SK-N-SH (cell line): ENCODE measurements around the gene PROSER3. TPM values are rescaled to one million over a fixed set of nuclear protein-coding genes. Genes with fewer than 3 reads are reported as not detected.
A peak's percentile ranks its signal among the peaks of the same experiment; 100 is the strongest.

Experiments used
- ELF1 ChIP-seq: IDR thresholded peaks from 2 replicates; pipeline ENCODE4 v1.4.0; 2012
- EP300 ChIP-seq, 2 experiments: IDR thresholded peaks; 2 replicates each; pipeline versions ENCODE4 v1.4.0 to v1.6.1; 2012; ENCODE audit warnings: borderline replicate concordance in 1 of 2, low read depth in 1 of 2, low read length in 1 of 2
- EZH2phosphoT487 ChIP-seq: fragments of 200-600 bp; sonication (generic); IDR thresholded peaks from 2 replicates; pipeline ENCODE4 v1.6.1; 2017; ENCODE audit warnings: low read depth, mixed run types, mild to moderate bottlenecking, antibody characterized with exemption, moderate library complexity, borderline replicate concordance
- FOSL2 ChIP-seq: IDR thresholded peaks from 2 replicates; pipeline ENCODE4 v1.4.0; 2012; ENCODE audit warnings: low read depth, mild to moderate bottlenecking, moderate library complexity, borderline replicate concordance
- GABPA ChIP-seq: IDR thresholded peaks from 2 replicates; pipeline ENCODE4 v1.4.0; 2012; ENCODE audit warnings: low read depth, mild to moderate bottlenecking
- GATA2 ChIP-seq: sonication (generic); formaldehyde crosslinking; IDR thresholded peaks from 2 replicates; pipeline ENCODE4 v1.5.0; 2020; ENCODE audit warnings: mild to moderate bottlenecking, missing genetic modification reagents
- JUND ChIP-seq: IDR thresholded peaks from 2 replicates; pipeline ENCODE4 v1.4.0; 2012
- MEF2A ChIP-seq: IDR thresholded peaks from 2 replicates; pipeline ENCODE4 v1.4.0; 2012; ENCODE audit warnings: low read depth, borderline replicate concordance
- MXI1 ChIP-seq: IDR thresholded peaks from 2 replicates; pipeline ENCODE4 v1.6.1; 2012; ENCODE audit warnings: mild to moderate bottlenecking, low read depth, low read length, improper control_type of control experiment
- NFIC ChIP-seq: IDR thresholded peaks from 2 replicates; pipeline ENCODE4 v1.4.0; 2012; ENCODE audit warnings: borderline replicate concordance
- RAD21 ChIP-seq: IDR thresholded peaks from 2 replicates; pipeline ENCODE4 v1.6.1; 2012; ENCODE audit warnings: mild to moderate bottlenecking, low read length
- RCOR1 ChIP-seq: fragments of 150-350 bp; IDR thresholded peaks from 2 replicates; pipeline ENCODE4 v1.6.1; 2017; ENCODE audit warnings: antibody characterized with exemption, low read length
- SMC3 ChIP-seq: IDR thresholded peaks from 2 replicates; pipeline ENCODE4 v1.6.1; 2012; ENCODE audit warnings: low read depth, low read length, improper control_type of control experiment
- TEAD4 ChIP-seq: IDR thresholded peaks from 2 replicates; pipeline ENCODE4 v1.4.0; 2012; ENCODE audit warnings: mild to moderate bottlenecking, borderline replicate concordance; ENCODE audit not compliant: insufficient read depth
- polyA plus RNA-seq, 3 experiments: library from polyadenylated mRNA; depleted of rRNA; stranded (reverse); fragments of >200 nt; gene quantifications; 2 replicates each; pipeline ENCODE4 v1.2.3, GENCODE V29; 2012
- TF ChIP-seq, protein P1 (sequence below): fragments of 150-350 bp; IDR thresholded peaks from 2 replicates; pipeline ENCODE4 v1.6.1; 2016; ENCODE audit warnings: mild to moderate bottlenecking, low read depth, low read length
- TF ChIP-seq, protein P2 (sequence below): fragments of 200-600 bp; sonication (generic); IDR thresholded peaks from 2 replicates; pipeline ENCODE4 v1.6.1; 2017; ENCODE audit warnings: antibody characterized with exemption, mild to moderate bottlenecking, moderate library complexity
- TF ChIP-seq, protein P3 (sequence below): IDR thresholded peaks from 2 replicates; pipeline ENCODE4; 2012
- TF ChIP-seq, protein P4 (sequence below): IDR thresholded peaks from 2 replicates; pipeline ENCODE4 v1.6.1; 2012; ENCODE audit warnings: mild to moderate bottlenecking, low read depth, low read length, moderate library complexity

Gene PROSER3
- polyA plus RNA-seq, 1 of the 3 experiments (the other 2 are of a cell fraction): 12.5 TPM

DNA sequence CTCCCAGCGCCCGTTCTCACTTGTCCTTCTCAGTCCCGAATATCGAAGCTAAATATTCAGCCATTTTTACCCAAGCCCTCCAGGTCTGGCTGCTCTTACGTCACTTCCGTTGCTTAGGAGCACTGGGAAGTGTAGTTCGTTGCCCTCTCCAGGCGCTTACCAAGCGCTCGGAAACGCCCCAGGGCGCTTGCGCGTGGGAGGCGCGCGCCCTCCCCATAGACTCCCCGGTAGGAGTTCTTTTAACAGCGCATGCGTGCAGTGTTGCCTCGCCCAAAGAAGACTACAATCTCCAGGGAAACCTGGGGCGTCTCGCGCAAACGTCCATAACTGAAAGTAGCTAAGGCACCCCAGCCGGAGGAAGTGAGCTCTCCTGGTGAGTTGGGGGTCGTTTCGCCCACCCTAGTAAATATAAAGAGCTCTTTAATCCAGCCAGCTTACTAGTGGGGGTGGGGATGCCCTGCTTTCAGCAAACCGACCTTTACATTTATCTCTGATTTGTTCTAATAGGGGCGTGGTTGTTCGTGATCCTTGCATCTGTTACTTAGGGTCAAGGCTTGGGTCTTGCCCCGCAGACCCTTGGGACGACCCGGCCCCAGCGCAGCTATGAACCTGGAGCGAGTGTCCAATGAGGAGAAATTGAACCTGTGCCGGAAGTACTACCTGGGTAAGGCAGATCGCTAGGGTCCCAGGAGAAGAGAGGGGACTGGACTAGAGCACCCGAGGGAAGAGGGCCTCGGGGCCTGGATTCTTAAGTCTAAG is 12.5 kb upstream of the PROSER3 start, which contains the start of the genes PSENEN and U2AF1L4 (continued):
- TF ChIP-seq MXI1 (peak; percentile 55), RCOR1 (no peak), EP300 (IDR thresholded peaks at IDR 0.05; ENCODE audit: borderline replicate concordance in 1 of 2, low read depth in 1 of 2, low read length in 1 of 2) (no peak), NFIC (no peak), EZH2phosphoT487 (no peak), GABPA (peak; percentile 87), TEAD4 (no peak), ELF1 (peak; percentile 38; the same call in 1 of the 2 replicates), SMC3 (no peak), GATA2 (CRISPR knock-in tag) (no peak), JUND (no peak), MEF2A (no peak), FOSL2 (no peak), RAD21 (no peak)
- TF ChIP-seq, protein P1, sequence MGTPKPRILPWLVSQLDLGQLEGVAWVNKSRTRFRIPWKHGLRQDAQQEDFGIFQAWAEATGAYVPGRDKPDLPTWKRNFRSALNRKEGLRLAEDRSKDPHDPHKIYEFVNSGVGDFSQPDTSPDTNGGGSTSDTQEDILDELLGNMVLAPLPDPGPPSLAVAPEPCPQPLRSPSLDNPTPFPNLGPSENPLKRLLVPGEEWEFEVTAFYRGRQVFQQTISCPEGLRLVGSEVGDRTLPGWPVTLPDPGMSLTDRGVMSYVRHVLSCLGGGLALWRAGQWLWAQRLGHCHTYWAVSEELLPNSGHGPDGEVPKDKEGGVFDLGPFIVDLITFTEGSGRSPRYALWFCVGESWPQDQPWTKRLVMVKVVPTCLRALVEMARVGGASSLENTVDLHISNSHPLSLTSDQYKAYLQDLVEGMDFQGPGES: no peak
- TF ChIP-seq, protein P2, sequence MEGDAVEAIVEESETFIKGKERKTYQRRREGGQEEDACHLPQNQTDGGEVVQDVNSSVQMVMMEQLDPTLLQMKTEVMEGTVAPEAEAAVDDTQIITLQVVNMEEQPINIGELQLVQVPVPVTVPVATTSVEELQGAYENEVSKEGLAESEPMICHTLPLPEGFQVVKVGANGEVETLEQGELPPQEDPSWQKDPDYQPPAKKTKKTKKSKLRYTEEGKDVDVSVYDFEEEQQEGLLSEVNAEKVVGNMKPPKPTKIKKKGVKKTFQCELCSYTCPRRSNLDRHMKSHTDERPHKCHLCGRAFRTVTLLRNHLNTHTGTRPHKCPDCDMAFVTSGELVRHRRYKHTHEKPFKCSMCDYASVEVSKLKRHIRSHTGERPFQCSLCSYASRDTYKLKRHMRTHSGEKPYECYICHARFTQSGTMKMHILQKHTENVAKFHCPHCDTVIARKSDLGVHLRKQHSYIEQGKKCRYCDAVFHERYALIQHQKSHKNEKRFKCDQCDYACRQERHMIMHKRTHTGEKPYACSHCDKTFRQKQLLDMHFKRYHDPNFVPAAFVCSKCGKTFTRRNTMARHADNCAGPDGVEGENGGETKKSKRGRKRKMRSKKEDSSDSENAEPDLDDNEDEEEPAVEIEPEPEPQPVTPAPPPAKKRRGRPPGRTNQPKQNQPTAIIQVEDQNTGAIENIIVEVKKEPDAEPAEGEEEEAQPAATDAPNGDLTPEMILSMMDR: no peak
- TF ChIP-seq, protein P3, sequence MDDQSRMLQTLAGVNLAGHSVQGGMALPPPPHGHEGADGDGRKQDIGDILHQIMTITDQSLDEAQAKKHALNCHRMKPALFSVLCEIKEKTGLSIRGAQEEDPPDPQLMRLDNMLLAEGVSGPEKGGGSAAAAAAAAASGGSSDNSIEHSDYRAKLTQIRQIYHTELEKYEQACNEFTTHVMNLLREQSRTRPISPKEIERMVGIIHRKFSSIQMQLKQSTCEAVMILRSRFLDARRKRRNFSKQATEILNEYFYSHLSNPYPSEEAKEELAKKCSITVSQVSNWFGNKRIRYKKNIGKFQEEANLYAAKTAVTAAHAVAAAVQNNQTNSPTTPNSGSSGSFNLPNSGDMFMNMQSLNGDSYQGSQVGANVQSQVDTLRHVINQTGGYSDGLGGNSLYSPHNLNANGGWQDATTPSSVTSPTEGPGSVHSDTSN: no peak
- TF ChIP-seq, protein P4, sequence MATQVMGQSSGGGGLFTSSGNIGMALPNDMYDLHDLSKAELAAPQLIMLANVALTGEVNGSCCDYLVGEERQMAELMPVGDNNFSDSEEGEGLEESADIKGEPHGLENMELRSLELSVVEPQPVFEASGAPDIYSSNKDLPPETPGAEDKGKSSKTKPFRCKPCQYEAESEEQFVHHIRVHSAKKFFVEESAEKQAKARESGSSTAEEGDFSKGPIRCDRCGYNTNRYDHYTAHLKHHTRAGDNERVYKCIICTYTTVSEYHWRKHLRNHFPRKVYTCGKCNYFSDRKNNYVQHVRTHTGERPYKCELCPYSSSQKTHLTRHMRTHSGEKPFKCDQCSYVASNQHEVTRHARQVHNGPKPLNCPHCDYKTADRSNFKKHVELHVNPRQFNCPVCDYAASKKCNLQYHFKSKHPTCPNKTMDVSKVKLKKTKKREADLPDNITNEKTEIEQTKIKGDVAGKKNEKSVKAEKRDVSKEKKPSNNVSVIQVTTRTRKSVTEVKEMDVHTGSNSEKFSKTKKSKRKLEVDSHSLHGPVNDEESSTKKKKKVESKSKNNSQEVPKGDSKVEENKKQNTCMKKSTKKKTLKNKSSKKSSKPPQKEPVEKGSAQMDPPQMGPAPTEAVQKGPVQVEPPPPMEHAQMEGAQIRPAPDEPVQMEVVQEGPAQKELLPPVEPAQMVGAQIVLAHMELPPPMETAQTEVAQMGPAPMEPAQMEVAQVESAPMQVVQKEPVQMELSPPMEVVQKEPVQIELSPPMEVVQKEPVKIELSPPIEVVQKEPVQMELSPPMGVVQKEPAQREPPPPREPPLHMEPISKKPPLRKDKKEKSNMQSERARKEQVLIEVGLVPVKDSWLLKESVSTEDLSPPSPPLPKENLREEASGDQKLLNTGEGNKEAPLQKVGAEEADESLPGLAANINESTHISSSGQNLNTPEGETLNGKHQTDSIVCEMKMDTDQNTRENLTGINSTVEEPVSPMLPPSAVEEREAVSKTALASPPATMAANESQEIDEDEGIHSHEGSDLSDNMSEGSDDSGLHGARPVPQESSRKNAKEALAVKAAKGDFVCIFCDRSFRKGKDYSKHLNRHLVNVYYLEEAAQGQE: no peak
